Heart right ventricle (tissue), 16 donors: ENCODE results near the gene IGFALS. TPM values are rescaled to one million over a fixed set of nuclear protein-coding genes. Genes with fewer than 3 reads are reported as not detected.

Experiments
- ATAC-seq, 8 donors: fragments of 200-7000 bp; cut with Tn5 transposase; one replicate each; pipeline ENCODE4 v1.9.1; 2020; ENCODE audit warnings: mild to moderate bottlenecking in 8 of 8, moderate library complexity in 8 of 8, moderate number of reproducible peaks in 1 of 8
- DNase-seq, 2 donors: peaks; one replicate each; pipeline ENCODE4 v3.0.0-alpha.2; 2020
- H3K27ac ChIP-seq, 10 donors: fragments of 200-600 bp; sonication (generic) in 2 of 10; one replicate each; pipeline versions ENCODE4 v1.5.0 to v1.8.0; 2020 to 2022; ENCODE audit warnings: mild to moderate bottlenecking in 3 of 10
- H3K27me3 ChIP-seq, 7 donors: fragments of 200-600 bp; one replicate each; pipeline ENCODE4 v1.8.0; 2021 to 2022; ENCODE audit warnings: mild to moderate bottlenecking in 2 of 7
- H3K36me3 ChIP-seq, 9 donors: fragments of 200-600 bp; sonication (generic) in 1 of 9; one replicate each; pipeline versions ENCODE4 v1.5.0 to v1.8.0; 2020 to 2022; ENCODE audit warnings: mild to moderate bottlenecking in 2 of 9
- H3K4me1 ChIP-seq, 9 donors: fragments of 200-600 bp; sonication (generic) in 1 of 9; one replicate each; pipeline versions ENCODE4 v1.5.0 to v1.8.0; 2020 to 2022; ENCODE audit warnings: mild to moderate bottlenecking in 4 of 9
- H3K4me3 ChIP-seq, 10 donors: fragments of 200-600 bp; sonication (generic) in 2 of 10; one replicate each; pipeline versions ENCODE4 v1.5.0 to v1.8.0; 2020 to 2022; ENCODE audit warnings: mild to moderate bottlenecking in 7 of 10, moderate library complexity in 2 of 10
- H3K9me3 ChIP-seq, 11 donors: fragments of 200-600 bp in 10 of 11; sonication (generic) in 2 of 11; one replicate each; pipeline versions ENCODE4 v1.5.0 to v1.8.0; 2013 to 2022; ENCODE audit warnings: mild to moderate bottlenecking in 2 of 11, control low read depth in 1 of 11, moderate library complexity in 1 of 11
- WGBS, 2 donors: extraction: QIAGEN DNeasy Blood & Tissue Kit; methylation state at CpG; one replicate each; pipeline ENCODE4 v1.1.7; 2013; ENCODE audit warnings: inconsistent platforms in 1 of 2; 5-methylcytosine and 5-hydroxymethylcytosine counted together
- intact Hi-C, 10 donors: fragments of 100-400 bp; cut with DNase I; formaldehyde crosslinking; loops; one replicate each; pipeline versions ENCODE4 v1.11.1 to v1.14.2; 2022
- polyA plus RNA-seq, 2 donors: library from polyadenylated mRNA; stranded (reverse); fragments of 200-250 nt; gene quantifications; one replicate each; pipeline ENCODE4 v1.2.3, GENCODE V29; 2013
- total RNA-seq, 10 donors: library from RNA; stranded (reverse); fragmentation: NEBNext Ultra II Directional in 3 of 10; extraction: Animal tissue kit (Norgen Biotek cat#: 25700) in 3 of 10; gene quantifications; one replicate each; pipeline versions ENCODE4 v1.2.1 to v1.2.4, GENCODE V29; 2021 to 2023
- TF ChIP-seq, protein P1 (sequence below), 9 donors: fragments of 200-600 bp; sonication (generic) in 2 of 9; IDR thresholded peaks; one replicate each; pipeline versions ENCODE4 v1.5.0 to v1.8.0; 2021 to 2022; ENCODE audit warnings: antibody characterized with exemption in 9 of 9, mild to moderate bottlenecking in 5 of 9, moderate library complexity in 1 of 9
- donor health status: Arrhythmogenic right ventricular cardiomyopathy.
- donor health status: ischemic (EF 13 %, LVEDD 7.1; RV severe dilation, severe dysfunction).
- donor health status: healthy with polysubstance abuse.
- donor health status: DM: no; HTN: yes; CAD: no.
- donor health status: DM: no; HTN: no; CAD: no.
- donor health status: ischemic (EF 25% LVEDD 6.9; RV normal size, moderate dysfunction).
- donor health status: ischemic (EF 25% LVEDD 5.7; RV mildly dilated, moderate dysfunction).
- donor health status: healthy.
- donor health status: DM: yes; HTN: yes; CAD: no.
- donor health status: Ischemic cardiomyopathy.
- donor health status: ischemic (EF 35%, LVEDD 5.7; RV mildly dilated, moderate dysfunction).
- donor health status: nonischemic (EF 11% LVEDD 7.7; RV severe dilation, severe dysfunction).
- donor health status: DM: yes; HTN: yes; CAD: no.
- donor health status: PGD.
- donor health status: ischemic (EF 29% LVEDD 5.4; RV normal size, mild dysfunction).
- donor health status: nonischemic (EF 23%, LVEDD 6.1; RV moderate dilation, normal function).

IGFALS gene
- total and polyA plus RNA-seq, 12 donors: 0.04 to 0.59 (median 0.13) TPM; not detected in 6

DNA sequence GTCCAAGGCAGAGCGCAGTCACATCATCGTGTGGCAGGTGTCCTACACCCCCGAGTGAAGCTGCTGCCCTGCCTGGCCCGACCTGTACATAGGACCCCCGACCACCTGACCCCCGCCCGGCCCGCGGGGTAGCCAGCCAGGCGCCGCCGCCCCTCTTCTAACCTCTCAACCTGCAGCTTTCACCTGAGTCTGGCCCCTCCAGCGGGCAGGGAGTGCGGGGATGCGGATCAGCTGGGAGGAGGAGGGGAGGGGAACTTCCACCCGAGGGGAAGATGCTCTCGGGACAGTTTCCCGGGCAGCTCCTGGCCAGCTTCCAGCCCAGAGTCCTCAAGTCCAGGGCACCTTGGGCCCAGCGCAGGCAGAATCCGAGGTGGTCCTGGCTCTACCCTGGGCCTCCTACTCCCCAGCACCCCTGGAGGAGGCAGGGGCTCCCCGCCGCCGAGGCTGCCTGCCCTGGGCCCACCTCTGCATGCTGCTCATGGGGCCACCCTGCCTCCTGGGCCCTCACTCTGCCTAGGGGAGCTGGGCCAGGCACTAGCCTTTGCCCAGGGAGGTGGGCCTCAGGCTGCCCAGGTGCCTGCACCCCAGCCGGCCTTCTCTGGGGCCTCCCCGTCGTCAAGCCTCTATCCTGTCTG lies 24.6 kb downstream of the IGFALS start:
- WGBS, 2 donors: 81 to 83% methylated on average over 25 to 26 of the region's 26 CpGs
- H3K4me3 ChIP-seq: no peak overlapping the region
- peaks cover 0 to 60% (median 37%) of the 10 kb centered on the region in 9 donors for H3K36me3 ChIP-seq
- H3K27me3 ChIP-seq: no peaks in the 10 kb centered on the region
- intact Hi-C loops: loop anchor here in 1 of 10 donors (5.0 kb wide), 1 partner anchor 62 kb away; the partner anchor contains the start of gene MAPK8IP3
- H3K4me1 ChIP-seq: peaks cover 20 to 35% (median 26%) of the 10 kb centered on the region in 9 donors
- TF ChIP-seq, protein P1, sequence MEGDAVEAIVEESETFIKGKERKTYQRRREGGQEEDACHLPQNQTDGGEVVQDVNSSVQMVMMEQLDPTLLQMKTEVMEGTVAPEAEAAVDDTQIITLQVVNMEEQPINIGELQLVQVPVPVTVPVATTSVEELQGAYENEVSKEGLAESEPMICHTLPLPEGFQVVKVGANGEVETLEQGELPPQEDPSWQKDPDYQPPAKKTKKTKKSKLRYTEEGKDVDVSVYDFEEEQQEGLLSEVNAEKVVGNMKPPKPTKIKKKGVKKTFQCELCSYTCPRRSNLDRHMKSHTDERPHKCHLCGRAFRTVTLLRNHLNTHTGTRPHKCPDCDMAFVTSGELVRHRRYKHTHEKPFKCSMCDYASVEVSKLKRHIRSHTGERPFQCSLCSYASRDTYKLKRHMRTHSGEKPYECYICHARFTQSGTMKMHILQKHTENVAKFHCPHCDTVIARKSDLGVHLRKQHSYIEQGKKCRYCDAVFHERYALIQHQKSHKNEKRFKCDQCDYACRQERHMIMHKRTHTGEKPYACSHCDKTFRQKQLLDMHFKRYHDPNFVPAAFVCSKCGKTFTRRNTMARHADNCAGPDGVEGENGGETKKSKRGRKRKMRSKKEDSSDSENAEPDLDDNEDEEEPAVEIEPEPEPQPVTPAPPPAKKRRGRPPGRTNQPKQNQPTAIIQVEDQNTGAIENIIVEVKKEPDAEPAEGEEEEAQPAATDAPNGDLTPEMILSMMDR (IDR thresholded peaks at IDR 0.05): no peak
- ATAC-seq: peak in 1 of 8 donors; percentile 0
- DNase-seq: no peak
- H3K9me3 ChIP-seq: no peaks in the 10 kb centered on the region
- H3K27ac ChIP-seq: peak overlapping the region in 1 of 10 donors; percentile 39

DNA sequence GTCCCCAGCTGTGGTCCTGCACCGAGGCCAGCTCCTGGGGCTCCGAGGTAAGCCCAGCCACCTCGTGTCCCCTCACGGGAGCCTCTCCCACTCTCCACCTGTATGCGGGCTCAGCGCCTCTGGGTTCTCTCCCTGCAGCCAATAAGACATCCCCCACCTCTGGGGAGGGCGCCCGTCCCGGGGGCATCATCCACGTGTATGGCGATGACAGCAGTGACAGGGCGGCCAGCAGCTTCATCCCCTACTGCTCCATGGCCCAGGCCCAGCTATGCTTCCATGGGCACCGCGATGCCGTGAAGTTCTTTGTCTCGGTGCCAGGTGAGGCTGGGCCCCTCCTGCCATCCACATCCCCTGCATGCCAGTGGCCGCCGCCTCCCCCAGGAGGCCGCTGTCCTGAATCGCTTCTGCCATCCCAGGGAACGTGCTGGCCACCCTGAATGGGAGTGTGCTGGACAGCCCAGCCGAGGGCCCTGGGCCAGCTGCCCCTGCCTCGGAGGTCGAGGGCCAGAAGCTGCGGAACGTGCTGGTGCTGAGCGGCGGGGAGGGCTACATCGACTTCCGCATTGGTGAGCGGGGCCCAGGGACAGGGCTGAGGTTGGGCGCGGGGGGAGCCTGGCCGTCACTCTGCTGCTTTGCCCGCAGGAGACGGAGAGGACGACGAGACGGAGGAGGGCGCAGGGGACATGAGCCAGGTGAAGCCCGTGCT lies 25.3 kb downstream of the IGFALS start:
- Histone ChIP-seq H3K36me3 (peaks cover 0 to 66% (median 37%) of the 10 kb centered on the region in 9 donors), H3K4me1 (peaks cover 18 to 29% (median 23%) of the 10 kb centered on the region in 9 donors), H3K4me3 (no peak overlapping the region), H3K27me3 (no peaks in the 10 kb centered on the region), H3K9me3 (no peaks in the 10 kb centered on the region), H3K27ac (no peak overlapping the region)
- intact Hi-C loops: loop anchor here in 1 of 10 donors (5.0 kb wide), 1 partner anchor 61 kb away; the partner anchor contains the start of gene MAPK8IP3
- DNase-seq (no peak), ATAC-seq (no peak)
- WGBS, 2 donors: 86 to 87% methylated on average over 41 of the region's 41 CpGs
- TF ChIP-seq, protein P1 (IDR thresholded peaks at IDR 0.05): no peak

DNA sequence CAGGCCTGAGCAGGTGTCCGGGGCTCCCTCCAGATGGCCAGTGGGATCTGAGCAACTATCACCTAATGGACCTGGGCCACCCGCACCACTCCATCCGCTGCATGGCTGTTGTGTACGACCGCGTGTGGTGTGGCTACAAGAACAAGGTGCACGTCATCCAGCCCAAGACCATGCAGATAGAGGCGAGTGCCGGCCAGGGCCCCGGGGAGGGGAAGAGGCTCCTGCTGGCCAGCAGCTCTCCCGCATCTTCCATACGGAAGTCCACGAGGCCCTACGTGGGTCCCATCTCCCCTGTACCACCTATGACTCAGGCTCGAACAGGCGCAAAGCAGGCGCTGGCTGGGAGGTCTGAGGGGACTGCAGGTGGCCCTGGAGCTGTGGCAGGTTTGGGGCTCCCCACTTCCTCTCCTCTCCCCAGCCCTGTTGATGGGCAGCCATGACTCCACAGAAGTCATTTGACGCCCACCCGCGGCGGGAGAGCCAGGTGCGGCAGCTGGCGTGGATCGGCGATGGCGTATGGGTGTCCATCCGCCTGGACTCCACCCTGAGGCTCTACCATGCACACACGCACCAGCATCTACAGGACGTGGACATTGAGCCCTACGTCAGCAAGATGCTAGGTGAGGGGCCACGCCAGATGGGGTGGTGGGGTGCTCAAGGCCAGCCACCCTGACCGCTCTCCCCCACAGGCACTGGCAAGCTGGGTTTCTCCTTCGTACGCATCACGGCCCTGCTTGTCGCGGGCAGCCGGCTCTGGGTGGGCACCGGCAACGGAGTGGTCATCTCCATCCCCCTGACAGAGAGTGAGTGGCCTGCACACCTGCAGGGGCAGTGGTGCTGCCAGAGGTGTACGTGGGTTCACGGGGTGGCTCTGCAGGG lies 26.1 kb downstream of the IGFALS start:
- H3K4me3 ChIP-seq: no peak overlapping the region
- peaks cover 0 to 74% (median 41%) of the 10 kb centered on the region in 9 donors for H3K36me3 ChIP-seq
- intact Hi-C loops: loop anchor here in 1 of 10 donors (5.0 kb wide), 1 partner anchor 60 kb away; the partner anchor contains the start of gene MAPK8IP3
- DNase-seq (no peak), ATAC-seq (no peak)
- TF ChIP-seq, protein P1 (IDR thresholded peaks at IDR 0.05): no peak
- peaks cover 17 to 25% (median 22%) of the 10 kb centered on the region in 9 donors for H3K4me1 ChIP-seq
- no peaks in the 10 kb centered on the region for H3K9me3 ChIP-seq
- H3K27ac ChIP-seq: no peak overlapping the region
- H3K27me3 ChIP-seq: no peaks in the 10 kb centered on the region
- 93 to 94% methylated on average over 42 of the region's 42 CpGs for WGBS, 2 donors

DNA sequence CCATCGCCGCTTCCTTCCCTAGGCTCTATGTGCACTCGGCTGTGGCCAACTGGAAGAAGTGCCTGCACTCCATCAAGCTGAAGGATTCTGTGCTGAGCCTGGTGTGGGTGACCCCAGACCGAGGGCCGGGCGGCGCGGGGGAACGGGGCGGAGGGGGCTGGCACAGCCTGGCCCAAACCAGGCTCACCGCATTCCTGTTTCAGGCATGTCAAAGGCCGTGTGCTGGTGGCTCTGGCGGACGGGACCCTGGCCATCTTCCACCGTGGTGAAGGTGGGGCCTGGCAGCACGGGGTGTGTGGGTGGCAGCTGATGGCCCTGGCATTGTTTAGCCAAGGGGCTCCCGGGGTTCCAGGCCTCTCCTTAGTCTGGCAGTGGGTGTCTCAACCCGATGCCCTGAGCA lies 26.8 kb downstream of the IGFALS start:
- ATAC-seq (no peak), DNase-seq (no peak)
- no peak overlapping the region for H3K27ac ChIP-seq
- no peaks in the 10 kb centered on the region for H3K9me3 ChIP-seq
- 89 to 92% methylated on average over 18 of the region's 18 CpGs for WGBS, 2 donors
- no peaks in the 10 kb centered on the region for H3K27me3 ChIP-seq
- H3K36me3 ChIP-seq: peaks cover 0 to 81% (median 48%) of the 10 kb centered on the region in 9 donors
- intact Hi-C loops: loop anchor here in 1 of 10 donors (5.0 kb wide), 1 partner anchor 59 kb away; the partner anchor contains the start of gene MAPK8IP3
- TF ChIP-seq, protein P1 (IDR thresholded peaks at IDR 0.05): no peak
- H3K4me3 ChIP-seq: no peak overlapping the region
- peaks cover 11 to 19% (median 16%) of the 10 kb centered on the region in 9 donors for H3K4me1 ChIP-seq
